ENCODE results near the gene ARHGAP20.

Gene ARHGAP20

DNA sequence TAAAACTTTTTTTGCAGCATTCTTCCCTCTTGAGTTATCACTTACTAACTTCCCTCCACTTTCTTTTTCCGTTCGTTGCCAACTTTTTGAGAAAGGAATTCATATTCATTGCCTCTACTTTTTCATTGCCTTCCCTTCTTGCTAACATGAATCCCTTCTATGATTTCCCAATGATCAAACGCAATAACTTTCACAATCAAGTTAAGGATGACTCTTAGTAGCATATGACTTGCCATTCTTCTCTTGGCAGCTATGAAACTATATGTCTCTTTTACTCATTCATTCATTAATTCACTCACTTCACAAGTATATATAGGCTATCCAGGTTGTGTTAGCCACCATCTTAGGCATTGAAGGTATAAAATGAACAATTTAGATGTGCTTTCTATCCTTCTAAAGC is 16.6 kb upstream of the ARHGAP20 start:
- Histone ChIP-seq H3K79me2 (ENCODE audit: insufficient read depth, low read depth) (no peaks in the 10 kb centered on the region), H3K27ac (no peak overlapping the region), H3K4me3 (IDR thresholded peaks at IDR 0.05; ENCODE audit: insufficient read depth, low read depth, low read length) (no peak overlapping the region), H3K9ac (no peak overlapping the region), H3K36me3 (ENCODE audit: insufficient read depth) (no peaks in the 10 kb centered on the region), H2AFZ (ENCODE audit: low read depth) (no peak overlapping the region), H4K20me1 (ENCODE audit: insufficient read depth) (no peaks in the 10 kb centered on the region), H3K4me1 (ENCODE audit: low read depth, poor library complexity, severe bottlenecking) (no peaks in the 10 kb centered on the region), H3K4me2 (no peak overlapping the region), H3K27me3 (ENCODE audit: insufficient read depth, low read depth) (no peaks in the 10 kb centered on the region)
- no peak for TF ChIP-seq CTCF (conservative IDR thresholded peaks at IDR 0.05; ENCODE audit: low read depth, low read length)

DNA sequence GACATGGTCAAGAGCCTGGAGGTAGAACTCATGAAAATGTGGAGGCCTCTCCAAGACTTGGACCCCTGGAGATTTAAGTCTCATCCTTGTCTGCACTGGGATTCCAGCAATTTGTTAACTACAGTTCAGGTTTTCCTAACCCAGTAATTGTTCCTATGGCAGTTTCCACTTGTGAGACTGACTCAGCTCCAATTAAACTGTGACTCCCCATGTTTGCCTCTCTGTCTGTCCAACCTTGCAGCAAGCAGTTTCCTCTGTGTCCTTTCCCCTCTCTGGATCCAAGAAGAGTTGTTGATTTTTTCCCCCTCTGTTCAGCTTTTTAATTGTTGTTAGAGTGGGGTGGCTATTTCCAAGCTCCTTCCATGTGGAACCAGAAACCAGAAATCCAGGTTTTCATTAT is 16.2 kb upstream of the ARHGAP20 start:
- no peaks in the 10 kb centered on the region for H3K4me1 ChIP-seq (ENCODE audit: low read depth, poor library complexity, severe bottlenecking)
- H3K27ac ChIP-seq, result no peak overlapping the region
- H4K20me1 ChIP-seq (ENCODE audit: insufficient read depth), result no peaks in the 10 kb centered on the region
- no peaks in the 10 kb centered on the region for H3K79me2 ChIP-seq (ENCODE audit: insufficient read depth, low read depth)
- TF ChIP-seq CTCF (conservative IDR thresholded peaks at IDR 0.05; ENCODE audit: low read depth, low read length), result no peak
- no peaks in the 10 kb centered on the region for H3K36me3 ChIP-seq (ENCODE audit: insufficient read depth)
- no peak overlapping the region for H3K4me2 ChIP-seq
- H2AFZ ChIP-seq (ENCODE audit: low read depth), result no peak overlapping the region
- H3K27me3 ChIP-seq (ENCODE audit: insufficient read depth, low read depth), result no peaks in the 10 kb centered on the region
- H3K4me3 ChIP-seq (IDR thresholded peaks at IDR 0.05; ENCODE audit: insufficient read depth, low read depth, low read length), result no peak overlapping the region
- no peak overlapping the region for H3K9ac ChIP-seq

GRCh38 chr11:110724358-110724757 is 12.1 kb upstream of the ARHGAP20 start:
- Histone ChIP-seq H3K4me3 (IDR thresholded peaks at IDR 0.05; ENCODE audit: insufficient read depth, low read depth, low read length) (no peak overlapping the region), H3K27ac (no peak overlapping the region), H3K79me2 (ENCODE audit: insufficient read depth, low read depth) (no peaks in the 10 kb centered on the region), H4K20me1 (ENCODE audit: insufficient read depth) (no peaks in the 10 kb centered on the region), H3K36me3 (ENCODE audit: insufficient read depth) (no peaks in the 10 kb centered on the region), H3K4me2 (no peak overlapping the region), H3K4me1 (ENCODE audit: low read depth, poor library complexity, severe bottlenecking) (no peaks in the 10 kb centered on the region), H3K27me3 (ENCODE audit: insufficient read depth, low read depth) (no peaks in the 10 kb centered on the region), H3K9ac (no peak overlapping the region), H2AFZ (ENCODE audit: low read depth) (no peak overlapping the region)
- no peak for TF ChIP-seq CTCF (conservative IDR thresholded peaks at IDR 0.05; ENCODE audit: low read depth, low read length)

DNA sequence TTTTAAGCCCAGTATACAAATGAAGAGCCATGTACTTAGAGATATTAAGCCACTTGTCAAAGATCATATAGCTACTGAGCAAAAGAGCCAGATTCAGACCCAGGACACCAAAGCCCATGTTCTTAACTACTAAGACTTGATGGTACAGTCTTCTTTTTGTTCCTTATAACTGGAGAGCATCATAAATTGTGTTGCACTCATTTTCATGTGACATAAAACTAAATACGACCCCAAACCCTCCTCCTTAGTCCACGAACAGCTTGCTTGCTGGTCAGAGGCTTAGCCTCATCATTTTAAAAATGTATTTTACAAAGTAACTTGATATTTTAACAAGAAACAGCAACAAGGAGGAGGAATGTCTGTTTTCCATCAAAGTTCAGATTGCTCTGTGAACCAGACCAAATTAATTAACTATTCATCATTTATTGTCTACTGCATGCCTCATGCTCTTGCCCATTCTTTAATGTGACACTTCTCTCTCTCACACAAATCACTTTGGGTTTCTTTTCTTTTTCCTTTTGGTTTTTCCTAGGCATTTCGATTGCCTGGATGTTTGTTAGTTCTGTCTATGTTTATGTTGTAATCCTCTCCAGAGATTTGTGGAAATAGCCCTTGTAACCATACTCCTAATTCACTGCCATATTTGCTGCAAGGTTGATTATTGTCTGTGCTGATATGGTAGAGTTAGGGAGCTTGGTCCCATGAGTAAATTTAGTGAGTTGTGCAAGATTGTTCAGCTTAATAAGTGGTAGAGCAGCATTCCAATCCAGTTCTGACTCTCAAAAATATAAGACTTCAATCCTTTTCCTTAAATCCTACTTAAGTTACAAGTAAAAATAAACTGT is 8.4 kb upstream of the ARHGAP20 start:
- Histone ChIP-seq H3K36me3 (ENCODE audit: insufficient read depth) (no peaks in the 10 kb centered on the region), H3K4me3 (IDR thresholded peaks at IDR 0.05; ENCODE audit: insufficient read depth, low read depth, low read length) (no peak overlapping the region), H3K27ac (no peak overlapping the region), H3K4me1 (ENCODE audit: low read depth, poor library complexity, severe bottlenecking) (no peaks in the 10 kb centered on the region), H3K9ac (no peak overlapping the region), H4K20me1 (ENCODE audit: insufficient read depth) (no peaks in the 10 kb centered on the region), H3K4me2 (no peak overlapping the region), H3K27me3 (ENCODE audit: insufficient read depth, low read depth) (no peaks in the 10 kb centered on the region), H3K79me2 (ENCODE audit: insufficient read depth, low read depth) (no peaks in the 10 kb centered on the region), H2AFZ (ENCODE audit: low read depth) (no peak overlapping the region)
- TF ChIP-seq CTCF (conservative IDR thresholded peaks at IDR 0.05; ENCODE audit: low read depth, low read length), result no peak
